ENCODE data around the gene USP49. TPM values are rescaled to one million over a fixed set of nuclear protein-coding genes. Genes with fewer than 3 reads are reported as not detected.
"Not testable (repeated sequence)": the region's sequence is repeated elsewhere in the genome, so short reads cannot be mapped to it uniquely, and the experiment has no call there.

USP49 gene
- total RNA-seq, 4 donors from 2014 or later = 6.5 to 13.8 (median 8.8) TPM

GRCh38 chr6:41771058-41771983 is 123.9 kb downstream of the USP49 start:
- Histone ChIP-seq H3K27me3 (no peaks in the 10 kb centered on the region), H3K9me3 (no peaks in the 10 kb centered on the region), H3K36me3 (peaks cover 0 to 81% (median 9%) of the 10 kb centered on the region in 3 donors), H3K4me3 (no peak overlapping the region), H3K27ac (no peak overlapping the region), H3K4me1 (peaks cover 0 to 9% (median 0%) of the 10 kb centered on the region in 4 donors)
- DNase-seq (ENCODE audit: low spot score in 2 of 2) = no peak
- 86 to 89% methylated on average over 19 to 25 of the region's 29 CpGs for WGBS, 2 donors
- TF ChIP-seq CTCF (IDR thresholded peaks at IDR 0.05) (no peak), EP300 (IDR thresholded peaks at IDR 0.05) (no peak), POLR2A (IDR thresholded peaks at IDR 0.05) (no peak)

- Histone ChIP-seq H3K4me1 (peaks cover 0 to 9% (median 0%) of the 10 kb centered on the region in 4 donors), H3K36me3 (peaks cover 0 to 73% (median 9%) of the 10 kb centered on the region in 3 donors), H3K27ac (no peak overlapping the region), H3K9me3 (no peaks in the 10 kb centered on the region), H3K4me3 (no peak overlapping the region), H3K27me3 (no peaks in the 10 kb centered on the region)
- no peak for TF ChIP-seq EP300 (IDR thresholded peaks at IDR 0.05)
- WGBS, 2 donors = 91% methylated on average over 28 to 29 of the region's 30 CpGs
- DNase-seq (ENCODE audit: low spot score in 2 of 2) = no peak
These were observed 124.7 kb downstream of the USP49 start for GRCh38 chr6:41770381-41771057.

GRCh38 chr6:41769376-41769775 is 125.8 kb downstream of the USP49 start:
- whole genome bisulfite sequencing, 2 donors = 95 to 98% methylated on average over 8 of the region's 8 CpGs
- Histone ChIP-seq H3K4me1 (peaks cover 0 to 9% (median 0%) of the 10 kb centered on the region in 4 donors), H3K27me3 (no peaks in the 10 kb centered on the region), H3K36me3 (peaks cover 0 to 62% (median 9%) of the 10 kb centered on the region in 3 donors), H3K4me3 (no peak overlapping the region), H3K27ac (no peak overlapping the region), H3K9me3 (no peaks in the 10 kb centered on the region)
- TF ChIP-seq EP300 (IDR thresholded peaks at IDR 0.05) = no peak
- TF ChIP-seq POLR2A (IDR thresholded peaks at IDR 0.05) = no peak
- no peak for TF ChIP-seq CTCF (IDR thresholded peaks at IDR 0.05)
- DNase-seq (ENCODE audit: low spot score in 2 of 2) = no peak

GRCh38 chr6:41768545-41769308 is 126.4 kb downstream of the USP49 start:
- DNase-seq (ENCODE audit: low spot score in 2 of 2) = no peak
- Histone ChIP-seq H3K4me3 (no peak overlapping the region), H3K4me1 (peaks cover 0 to 9% (median 0%) of the 10 kb centered on the region in 4 donors), H3K27ac (no peak overlapping the region), H3K36me3 (peaks cover 0 to 55% (median 9%) of the 10 kb centered on the region in 3 donors), H3K9me3 (no peaks in the 10 kb centered on the region), H3K27me3 (no peaks in the 10 kb centered on the region)
- WGBS, 2 donors = 73% methylated on average over 9 to 10 of the region's 10 CpGs
- TF ChIP-seq CTCF (IDR thresholded peaks at IDR 0.05) (no peak), POLR2A (IDR thresholded peaks at IDR 0.05) (no peak), EP300 (IDR thresholded peaks at IDR 0.05) (no peak)

- H3K4me3 ChIP-seq = no peak overlapping the region
- H3K9me3 ChIP-seq = no peaks in the 10 kb centered on the region
- DNase-seq (ENCODE audit: low spot score in 2 of 2) = peak in 1 of 2 donors; percentile 34
- no peak for TF ChIP-seq CTCF (IDR thresholded peaks at IDR 0.05)
- TF ChIP-seq POLR2A (IDR thresholded peaks at IDR 0.05) = no peak
- no peak for TF ChIP-seq EP300 (IDR thresholded peaks at IDR 0.05)
- 42 to 44% methylated on average over 11 to 12 of the region's 12 CpGs for WGBS, 2 donors
- H3K27ac ChIP-seq = peak overlapping the region in 2 of 4 donors; percentile 3 to 64
- H3K4me1 ChIP-seq = peaks cover 0 to 9% (median 0%) of the 10 kb centered on the region in 4 donors
- H3K27me3 ChIP-seq = no peaks in the 10 kb centered on the region
- peaks cover 0 to 41% (median 6%) of the 10 kb centered on the region in 3 donors for H3K36me3 ChIP-seq
These were observed 127.9 kb downstream of the USP49 start for GRCh38 chr6:41767112-41767833.

GRCh38 chr6:41766043-41766664 is 129.0 kb downstream of the USP49 start:
- peaks cover 0 to 29% (median 0%) of the 10 kb centered on the region in 3 donors for H3K36me3 ChIP-seq
- H3K9me3 ChIP-seq; H3K27me3 ChIP-seq; H3K27ac ChIP-seq; H3K4me3 ChIP-seq; DNase-seq (ENCODE audit: low spot score in 2 of 2); H3K4me1 ChIP-seq: not testable (repeated sequence)
- 92% methylated on average over 4 of the region's 4 CpGs for WGBS, 2 donors
